CD4-positive, alpha-beta memory T cell (primary cell): Measurements from ENCODE around the gene IGSF8. TPM values are rescaled to one million over a fixed set of nuclear protein-coding genes. Genes with fewer than 3 reads are reported as not detected.

Experiments
- CTCF ChIA-PET: fragments of 350-600 bp; sonication (Branson Sonifier 250); formaldehyde crosslinking; loops from one replicate; lab custom pipeline; 2021; ENCODE audit warnings: inconsistent platforms; ENCODE audit not compliant: partially characterized antibody; lab: Charles Lee
- POLR2A ChIA-PET: fragments of 350-600 bp; sonication (Branson Sonifier 250); formaldehyde crosslinking; loops from one replicate; lab custom pipeline; 2021; ENCODE audit not compliant: partially characterized antibody; lab: Charles Lee
- DNase-seq, 5 donors: peaks; one replicate each; pipeline versions ENCODE4 v3.0.0 to v3.0.0-alpha.2; 2020 to 2022; ENCODE audit warnings: mixed read lengths in 1 of 5
- H3K27ac ChIP-seq: one replicate; pipeline ENCODE4 v1.7.0; 2013; ENCODE audit warnings: low read depth, low read length
- H3K27me3 ChIP-seq: 2 replicates; pipeline ENCODE4 v1.7.0; 2013; ENCODE audit warnings: mild to moderate bottlenecking, low read length, moderate library complexity; ENCODE audit not compliant: insufficient read depth
- H3K36me3 ChIP-seq: 2 replicates; pipeline ENCODE4 v1.7.0; 2013; ENCODE audit warnings: mild to moderate bottlenecking, low read length, moderate library complexity; ENCODE audit not compliant: insufficient read depth
- H3K4me1 ChIP-seq: 2 replicates; pipeline ENCODE4 v1.7.0; 2013; ENCODE audit warnings: mild to moderate bottlenecking, low read length, moderate library complexity; ENCODE audit not compliant: insufficient read depth
- H3K4me3 ChIP-seq, 2 donors: one replicate each; pipeline ENCODE4 v1.7.0; 2013; ENCODE audit warnings: low read length in 2 of 2, mild to moderate bottlenecking in 1 of 2
- H3K9me3 ChIP-seq, 2 donors: one replicate each; pipeline ENCODE4 v1.7.0; 2013; ENCODE audit warnings: low read length in 2 of 2, control low read depth in 1 of 2; ENCODE audit not compliant: control insufficient read depth in 1 of 2
- H3K27ac Mint-ChIP-seq, 7 donors: one replicate each; pipeline ENCODE4 v1.8.0; 2020 to 2021; ENCODE audit warnings: mixed read lengths in 7 of 7, mild to moderate bottlenecking in 6 of 7, inconsistent platforms in 3 of 7, moderate library complexity in 3 of 7
- H3K27me3 Mint-ChIP-seq, 2 donors: one replicate each; pipeline ENCODE4 v1.8.0; 2020 to 2021; ENCODE audit warnings: mixed read lengths in 2 of 2
- H3K36me3 Mint-ChIP-seq, 2 donors: one replicate each; pipeline ENCODE4 v1.8.0; 2020 to 2021; ENCODE audit warnings: mixed read lengths in 2 of 2, inconsistent platforms in 1 of 2, mild to moderate bottlenecking in 1 of 2
- H3K4me1 Mint-ChIP-seq, 4 donors: one replicate each; pipeline ENCODE4 v1.8.0; 2020 to 2021; ENCODE audit warnings: mixed read lengths in 4 of 4, mild to moderate bottlenecking in 1 of 4
- H3K4me3 Mint-ChIP-seq, 8 donors: one replicate each; pipeline ENCODE4 v1.8.0; 2020 to 2021; ENCODE audit warnings: mixed read lengths in 8 of 8, mild to moderate bottlenecking in 7 of 8, moderate library complexity in 6 of 8, inconsistent platforms in 3 of 8
- H3K9me3 Mint-ChIP-seq, 8 donors: one replicate each; pipeline ENCODE4 v1.8.0; 2020 to 2021; ENCODE audit warnings: mixed read lengths in 8 of 8, mild to moderate bottlenecking in 5 of 8, inconsistent platforms in 3 of 8, moderate library complexity in 1 of 8
- intact Hi-C: fragments of 100-400 bp; cut with micrococcal nuclease; formaldehyde crosslinking; loops from one replicate; pipeline ENCODE4 v1.15.1; 2023
- polyA plus RNA-seq, 2 donors: library from polyadenylated mRNA; unstranded; fragments of 300-500 nt; fragmentation: Illumina TruSeq; gene quantifications; one replicate each; pipeline ENCODE4 v1.2.3, GENCODE V29; 2021
- total RNA-seq, 2 experiments: library from RNA; stranded (reverse); gene quantifications; one replicate each; pipeline ENCODE4 v1.2.3, GENCODE V29; 2021

Gene IGSF8
- total and polyA plus RNA-seq, 4 experiments from 2014 or later: 36.8 to 51.2 (median 47.9) TPM

GRCh38 chr1:160094291-160094625 lies 4.2 kb downstream of the IGSF8 start:
- Histone ChIP-seq H3K9me3 (no peaks in the 10 kb centered on the region), H3K27ac (no peak overlapping the region), H3K4me1 (peaks cover 34% of the 10 kb centered on the region), H3K4me3 (no peak overlapping the region), H3K27me3 (no peaks in the 10 kb centered on the region), H3K36me3 (peaks cover 38% of the 10 kb centered on the region)
- intact Hi-C loops: loop anchor here (10.0 kb wide), 1 partner anchor 1061 kb away; the partner anchor contains the start of genes UFC1 and USP21
- ChIA-PET CTCF (interaction anchor here (6.1 kb wide), 1 partner anchor 8 kb away, joined by 83 read pairs; no protein-coding TSS in a partner anchor), POLR2A (no interaction called here)
- Mint-ChIP-seq H3K4me3 (no peak overlapping the region), H3K36me3 (peaks cover 7 to 58% of the 10 kb centered on the region in 2 donors), H3K27me3 (peaks cover 0 to 2% of the 10 kb centered on the region in 2 donors), H3K4me1 (peaks cover 17 to 46% (median 30%) of the 10 kb centered on the region in 4 donors), H3K9me3 (no peaks in the 10 kb centered on the region), H3K27ac (peak overlapping the region in 2 of 7 donors; percentile 53 to 62)
- DNase-seq: no peak

DNA sequence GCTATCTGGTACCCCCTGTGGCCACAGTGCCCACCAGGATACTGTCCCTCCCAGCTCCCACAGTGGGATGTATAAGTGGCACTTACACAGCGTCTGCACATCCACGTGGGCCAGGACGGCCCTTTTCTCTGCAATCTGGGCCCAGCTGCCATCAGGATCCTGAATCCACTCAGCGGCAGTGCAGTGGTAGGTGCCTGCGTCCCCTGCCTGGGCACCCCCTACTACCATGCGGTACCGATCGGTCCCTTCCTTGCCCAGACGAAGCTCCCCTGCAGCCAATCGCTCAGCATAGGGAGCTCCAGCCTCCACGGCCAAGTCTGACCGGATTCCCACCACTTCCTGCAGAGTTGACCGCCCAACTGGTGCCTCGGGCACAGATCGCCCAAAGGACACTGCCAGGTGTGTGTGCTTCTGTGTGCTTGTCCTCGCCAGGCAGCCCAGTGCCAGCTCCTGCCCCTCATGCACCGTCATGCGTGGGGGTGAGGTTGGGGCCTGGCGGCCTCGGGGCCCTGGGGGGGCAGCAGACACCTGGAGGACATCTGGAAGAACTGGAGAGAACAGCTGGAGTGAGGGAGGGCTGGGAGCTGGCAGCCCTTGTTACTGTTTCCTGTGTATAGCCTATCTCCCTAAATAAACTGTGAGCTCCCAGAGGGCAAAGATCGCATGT lies 4.7 kb downstream of the IGSF8 start:
- H3K27ac Mint-ChIP-seq: peak overlapping the region in 2 of 7 donors; percentile 7 to 53
- no peak overlapping the region for H3K4me3 Mint-ChIP-seq
- H3K36me3 Mint-ChIP-seq: peaks cover 12 to 59% of the 10 kb centered on the region in 2 donors
- Histone ChIP-seq H3K36me3 (peaks cover 38% of the 10 kb centered on the region), H3K4me3 (no peak overlapping the region), H3K27ac (no peak overlapping the region), H3K27me3 (no peaks in the 10 kb centered on the region), H3K9me3 (no peaks in the 10 kb centered on the region), H3K4me1 (peaks cover 30% of the 10 kb centered on the region)
- peaks cover 0 to 2% of the 10 kb centered on the region in 2 donors for H3K27me3 Mint-ChIP-seq
- no peak for DNase-seq
- ChIA-PET CTCF (interaction anchor here (1.0 to 6.1 kb wide), 2 partner anchors 7 to 12 kb away, joined by 3 to 83 read pairs; no protein-coding TSS in a partner anchor), POLR2A (no interaction called here)
- H3K9me3 Mint-ChIP-seq: no peaks in the 10 kb centered on the region
- intact Hi-C loops: loop anchor here (10.0 kb wide), 1 partner anchor 1061 kb away; the partner anchor contains the start of genes UFC1 and USP21
- H3K4me1 Mint-ChIP-seq: peaks cover 17 to 43% (median 26%) of the 10 kb centered on the region in 4 donors

DNA sequence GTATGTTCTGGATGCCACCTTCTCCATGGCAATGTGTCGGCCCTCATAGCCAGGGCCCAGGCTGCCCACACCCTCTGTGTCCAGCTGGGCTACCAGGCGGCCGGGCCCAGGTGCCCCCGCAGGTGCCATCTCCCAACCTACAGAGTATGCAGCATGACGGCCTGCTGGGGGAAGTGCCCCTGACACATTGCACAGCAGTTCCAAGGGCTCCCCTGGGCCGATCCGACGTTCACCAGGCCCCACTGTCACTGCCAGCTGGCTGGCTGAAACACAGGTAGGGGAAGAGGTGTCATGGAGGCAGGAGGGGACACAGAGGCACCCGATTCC lies 5.4 kb downstream of the IGSF8 start:
- H3K4me3 ChIP-seq: no peak overlapping the region
- no peaks in the 10 kb centered on the region for H3K9me3 Mint-ChIP-seq
- no peaks in the 10 kb centered on the region for H3K27me3 ChIP-seq
- intact Hi-C loops: loop anchor here (10.0 kb wide), 1 partner anchor 1062 kb away; the partner anchor contains the start of genes UFC1 and USP21
- H3K4me1 Mint-ChIP-seq: peaks cover 17 to 43% (median 24%) of the 10 kb centered on the region in 4 donors
- H3K4me1 ChIP-seq: peaks cover 30% of the 10 kb centered on the region
- peaks cover 38% of the 10 kb centered on the region for H3K36me3 ChIP-seq
- H3K4me3 Mint-ChIP-seq: peak overlapping the region in 1 of 8 donors; percentile 17
- peaks cover 0 to 2% of the 10 kb centered on the region in 2 donors for H3K27me3 Mint-ChIP-seq
- ChIA-PET POLR2A (no interaction called here), CTCF (interaction anchor here (1.0 kb wide), 1 partner anchor 11 kb away, joined by 3 read pairs; no protein-coding TSS in a partner anchor)
- DNase-seq: no peak
- no peak overlapping the region for H3K27ac ChIP-seq
- H3K27ac Mint-ChIP-seq: peak overlapping the region in 1 of 7 donors; percentile 7
- no peaks in the 10 kb centered on the region for H3K9me3 ChIP-seq
- H3K36me3 Mint-ChIP-seq: peaks cover 17 to 66% of the 10 kb centered on the region in 2 donors

DNA sequence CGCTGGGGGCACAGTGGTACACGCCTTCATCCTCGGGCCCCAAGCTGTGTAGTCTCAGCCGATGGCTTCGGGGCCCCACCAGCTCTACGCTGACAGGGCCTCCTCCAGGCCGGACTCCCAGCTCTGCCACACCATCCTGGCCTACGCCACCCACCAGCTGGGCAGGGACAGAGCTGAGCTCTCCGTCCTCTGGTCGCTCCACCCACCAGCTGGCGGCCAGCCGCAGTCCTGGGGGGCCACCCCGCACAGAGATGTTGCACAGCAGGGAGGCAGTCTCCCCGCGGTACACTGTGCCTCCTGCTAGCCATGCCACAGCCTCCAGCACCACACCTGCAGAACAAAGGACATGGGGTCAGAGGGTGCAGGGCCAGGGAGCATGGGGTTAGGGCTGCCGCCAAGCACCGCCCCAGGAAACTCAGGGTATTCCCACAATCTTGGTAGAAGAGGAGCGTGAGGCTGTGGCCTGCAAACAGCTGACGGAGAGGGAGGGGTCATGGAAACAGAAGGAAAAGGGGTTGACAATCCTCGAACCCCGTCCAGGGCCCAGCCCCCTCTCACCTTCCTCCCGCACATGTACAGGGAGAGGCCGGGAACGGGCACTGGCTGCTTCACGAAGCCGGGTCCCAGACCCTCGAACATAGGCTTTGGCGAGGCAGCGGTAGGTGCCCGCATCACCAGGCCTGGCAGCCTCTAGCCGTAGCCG lies 5.9 kb downstream of the IGSF8 start:
- Mint-ChIP-seq H3K27me3 (no peaks in the 10 kb centered on the region), H3K4me3 (no peak overlapping the region), H3K4me1 (peaks cover 14 to 38% (median 21%) of the 10 kb centered on the region in 4 donors), H3K9me3 (no peaks in the 10 kb centered on the region), H3K27ac (no peak overlapping the region), H3K36me3 (peaks cover 20 to 65% of the 10 kb centered on the region in 2 donors)
- no peak for DNase-seq
- intact Hi-C loops: loop anchor here (10.0 kb wide), 1 partner anchor 1062 kb away; the partner anchor contains the start of genes UFC1 and USP21
- H3K9me3 ChIP-seq: no peaks in the 10 kb centered on the region
- peaks cover 38% of the 10 kb centered on the region for H3K36me3 ChIP-seq
- H3K27ac ChIP-seq: no peak overlapping the region
- H3K4me1 ChIP-seq: peaks cover 26% of the 10 kb centered on the region
- POLR2A ChIA-PET: no interaction called here
- H3K27me3 ChIP-seq: no peaks in the 10 kb centered on the region
- CTCF ChIA-PET: interaction anchor here (0.9 to 1.0 kb wide), 2 partner anchors 11 kb away, joined by 3 to 4 read pairs; no protein-coding TSS in a partner anchor
- no peak overlapping the region for H3K4me3 ChIP-seq

GRCh38 chr1:160091666-160092223 lies 6.7 kb downstream of the IGSF8 start:
- H3K27ac ChIP-seq: no peak overlapping the region
- no peaks in the 10 kb centered on the region for H3K27me3 ChIP-seq
- ChIA-PET POLR2A (no interaction called here), CTCF (interaction anchor here (0.9 kb wide), 1 partner anchor 11 kb away, joined by 4 read pairs; no protein-coding TSS in a partner anchor)
- Mint-ChIP-seq H3K27ac (no peak overlapping the region), H3K4me1 (peaks cover 6 to 30% (median 13%) of the 10 kb centered on the region in 4 donors), H3K36me3 (peaks cover 25 to 68% of the 10 kb centered on the region in 2 donors), H3K27me3 (no peaks in the 10 kb centered on the region), H3K4me3 (no peak overlapping the region), H3K9me3 (no peaks in the 10 kb centered on the region)
- H3K4me1 ChIP-seq: peaks cover 19% of the 10 kb centered on the region
- H3K4me3 ChIP-seq: no peak overlapping the region
- DNase-seq: no peak
- intact Hi-C loops: loop anchor here (10.0 kb wide), 1 partner anchor 1063 kb away; the partner anchor contains the start of genes UFC1 and USP21
- H3K9me3 ChIP-seq: no peaks in the 10 kb centered on the region
- peaks cover 38% of the 10 kb centered on the region for H3K36me3 ChIP-seq

DNA sequence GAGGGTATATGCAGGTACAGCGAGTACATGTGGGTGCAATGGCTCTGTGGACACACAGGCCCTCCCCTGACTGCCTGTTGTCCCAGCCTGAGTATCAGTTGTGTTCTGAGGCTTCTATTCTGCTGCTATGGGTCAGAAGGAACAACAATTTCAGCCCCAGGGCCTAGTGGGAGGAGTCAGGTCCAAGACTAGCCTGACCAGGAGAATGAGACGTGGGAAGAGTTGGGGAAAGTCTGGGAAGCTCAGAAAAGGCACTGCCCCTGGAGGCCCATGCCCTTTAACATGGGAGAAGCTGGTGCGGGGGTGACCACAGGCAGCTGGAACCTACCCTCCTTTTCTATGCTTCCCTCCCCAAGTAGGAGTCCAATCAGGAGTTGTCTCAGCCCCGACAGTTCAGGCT lies 7.7 kb downstream of the IGSF8 start:
- peaks cover 38% of the 10 kb centered on the region for H3K36me3 ChIP-seq
- no peak overlapping the region for H3K4me3 ChIP-seq

More for the DNA sequence above, 7.7 kb downstream of the IGSF8 start:
- intact Hi-C loops: loop anchor here (10.0 kb wide), 1 partner anchor 1064 kb away; the partner anchor contains the start of genes UFC1 and USP21
- Histone ChIP-seq H3K4me1 (peaks cover 9% of the 10 kb centered on the region), H3K27me3 (no peaks in the 10 kb centered on the region), H3K9me3 (no peaks in the 10 kb centered on the region), H3K27ac (no peak overlapping the region)
- ChIA-PET POLR2A (no interaction called here), CTCF (interaction anchor here (1.2 kb wide), 1 partner anchor 9 kb away, joined by 4 read pairs; the partner anchor contains the start of gene KCNJ9)
- H3K9me3 Mint-ChIP-seq: no peaks in the 10 kb centered on the region
- no peaks in the 10 kb centered on the region for H3K27me3 Mint-ChIP-seq
- H3K4me1 Mint-ChIP-seq: peaks cover 2 to 25% (median 6%) of the 10 kb centered on the region in 4 donors
- H3K36me3 Mint-ChIP-seq: peaks cover 26 to 66% of the 10 kb centered on the region in 2 donors
- H3K4me3 Mint-ChIP-seq: no peak overlapping the region
- peak overlapping the region in 1 of 7 donors; percentile 9 for H3K27ac Mint-ChIP-seq
- no peak for DNase-seq
